HCT116 (cell line): ENCODE results near the gene VEPH1. TPM values are rescaled to one million over a fixed set of nuclear protein-coding genes. Genes with fewer than 3 reads are reported as not detected.

Experiments used
- ATAC-seq: fragments of 200-7000 bp; cut with Tn5 transposase; 2 replicates; pipeline ENCODE4 v1.9.1; 2020; ENCODE audit warnings: mild to moderate bottlenecking, moderate library complexity
- BruUV-seq: library from RNA; stranded (reverse); fragments of 400-500 nt; replicated peaks from 2 replicates; lab custom pipeline; 2021; lab: Mats Ljungman, UMichigan
- CTCF ChIA-PET: fragments of 300-600 bp; sonication (Branson Sonifier 250); formaldehyde crosslinking; loops from one replicate; lab custom pipeline; 2021; ENCODE audit warnings: antibody characterized with exemption; lab: Charles Lee
- POLR2A ChIA-PET: fragments of 300-600, 350-600 bp; sonication (Branson Sonifier 250); formaldehyde crosslinking; loops from one replicate; lab custom pipeline; 2021; ENCODE audit warnings: antibody characterized with exemption; lab: Charles Lee
- RAD21 ChIA-PET, 2 experiments: fragments of 300-600 bp; sonication (Branson Sonifier 250); formaldehyde crosslinking; loops; one replicate each; lab custom pipeline; 2023; ENCODE audit warnings: low total read pairs in 2 of 2; ENCODE audit not compliant: uncharacterized antibody in 2 of 2, unreplicated experiment in 2 of 2, low non-redundant PET in 1 of 2; lab: Charles Lee
- DNase-seq: peaks from one replicate; pipeline ENCODE4 v3.0.0-alpha.2; 2010; ENCODE audit warnings: low read depth, low spot score
- H2AFZ ChIP-seq: fragments of 200-600 bp; shearing (Covaris generic), sonication (generic); 2 replicates; pipeline ENCODE4 v1.6.1; 2017; ENCODE audit warnings: low read depth, mixed run types, mixed read lengths, antibody characterized with exemption, low read length; ENCODE audit not compliant: poor library complexity, severe bottlenecking
- H3K27ac ChIP-seq: 2 replicates; pipeline ENCODE4 v1.5.1; 2012; ENCODE audit warnings: low read depth, low read length
- H3K27me3 ChIP-seq: fragments of 200-600 bp; sonication (generic); 2 replicates; pipeline ENCODE4 v1.6.1; 2016; ENCODE audit warnings: mixed run types, low read length, mixed read lengths; ENCODE audit not compliant: insufficient read depth
- H3K36me3 ChIP-seq, 2 experiments: fragments of 200-500 bp in 1 of 2; fragments of 200-600 bp in 1 of 2; sonication (Bioruptor generic) in 1 of 2; sonication (generic) in 1 of 2; 2 replicates each; pipeline versions ENCODE4 v1.5.1 to v1.6.1; 2014 to 2016; ENCODE audit warnings: low read length in 2 of 2, inconsistent platforms in 1 of 2, mixed read lengths in 1 of 2, mixed run types in 1 of 2; ENCODE audit not compliant: insufficient read depth in 2 of 2, control insufficient read depth in 1 of 2
- H3K4me1 ChIP-seq, 2 experiments: fragments of 200-600 bp in 1 of 2; sonication (generic) in 1 of 2; 2 replicates each; pipeline versions ENCODE4 v1.5.1 to v1.6.1; 2012 to 2017; ENCODE audit warnings: low read length in 2 of 2, inconsistent platforms in 1 of 2, mild to moderate bottlenecking in 1 of 2, mixed read lengths in 1 of 2, mixed run types in 1 of 2, moderate library complexity in 1 of 2; ENCODE audit not compliant: insufficient read depth in 2 of 2, control insufficient read depth in 1 of 2
- H3K4me2 ChIP-seq: fragments of 200-600 bp; sonication (generic); 2 replicates; pipeline ENCODE4 v1.6.1; 2017; ENCODE audit warnings: mixed run types, low read length, mixed read lengths
- H3K4me3 ChIP-seq, 2 experiments: fragments of 200-600 bp in 1 of 2; sonication (generic) in 1 of 2; replicated peaks in 1 of 2; 2 replicates each; pipeline ENCODE4 v1.5.1; 2011 to 2016; ENCODE audit warnings: low read length in 2 of 2, control low read depth in 1 of 2, low read depth in 1 of 2, mild to moderate bottlenecking in 1 of 2, mixed read lengths in 1 of 2, mixed run types in 1 of 2
- H3K79me2 ChIP-seq: fragments of 200-600 bp; sonication (generic); 2 replicates; pipeline ENCODE4 v1.6.1; 2017; ENCODE audit warnings: mild to moderate bottlenecking, mixed run types, low read length, moderate library complexity, mixed read lengths; ENCODE audit not compliant: insufficient read depth
- H3K9ac ChIP-seq: fragments of 200-600 bp; sonication (generic); 2 replicates; pipeline ENCODE4 v1.6.1; 2016; ENCODE audit warnings: low read length, mixed read lengths
- H3K9me2 ChIP-seq: fragments of 200-600 bp; sonication (generic), shearing (Covaris generic); 2 replicates; pipeline ENCODE4 v1.6.1; 2017; ENCODE audit warnings: mixed run types, mild to moderate bottlenecking, moderate library complexity; ENCODE audit not compliant: insufficient read depth
- H3K9me3 ChIP-seq, 2 experiments: fragments of 200-500 bp in 1 of 2; fragments of 200-600 bp in 1 of 2; sonication (Bioruptor generic) in 1 of 2; sonication (generic) in 1 of 2; 2 replicates each; pipeline ENCODE4 v1.6.1; 2014 to 2017; ENCODE audit warnings: low read length in 2 of 2, mixed read lengths in 2 of 2, inconsistent platforms in 1 of 2, low read depth in 1 of 2, mild to moderate bottlenecking in 1 of 2, mixed run types in 1 of 2, moderate library complexity in 1 of 2; ENCODE audit not compliant: control insufficient read depth in 1 of 2, insufficient read depth in 1 of 2
- H4K20me1 ChIP-seq: fragments of 200-600 bp; sonication (generic), shearing (Covaris generic); 2 replicates; pipeline ENCODE4 v1.6.1; 2017; ENCODE audit warnings: mixed run types, mild to moderate bottlenecking, moderate library complexity; ENCODE audit not compliant: insufficient read depth
- ATF3 ChIP-seq: IDR thresholded peaks from 2 replicates; pipeline ENCODE4 v1.6.1; 2012
- CBX3 ChIP-seq: IDR thresholded peaks from 2 replicates; pipeline ENCODE4 v1.6.1; 2012; ENCODE audit warnings: low read depth
- CEBPB ChIP-seq: IDR thresholded peaks from 2 replicates; pipeline ENCODE4 v1.6.1; 2012; ENCODE audit warnings: low read depth
- ELF1 ChIP-seq: IDR thresholded peaks from 2 replicates; pipeline ENCODE4 v1.6.1; 2012; ENCODE audit warnings: low read depth, borderline replicate concordance
- EZH2 ChIP-seq: fragments of 200-600 bp; sonication (generic); IDR thresholded peaks from 2 replicates; pipeline ENCODE4 v1.6.1; 2017; ENCODE audit warnings: antibody characterized with exemption, mixed run types
- EZH2phosphoT487 ChIP-seq: fragments of 200-600 bp; IDR thresholded peaks from 2 replicates; pipeline ENCODE4 v1.6.1; 2018; ENCODE audit warnings: antibody characterized with exemption, borderline replicate concordance
- FOSL1 ChIP-seq: IDR thresholded peaks from 2 replicates; pipeline ENCODE4 v1.6.1; 2012; ENCODE audit warnings: low read depth
- MAX ChIP-seq: IDR thresholded peaks from 2 replicates; pipeline ENCODE4 v1.6.1; 2012
- POLR2A ChIP-seq: IDR thresholded peaks from 2 replicates; pipeline ENCODE4 v1.7.0; 2011; ENCODE audit warnings: borderline replicate concordance; ENCODE audit not compliant: insufficient read depth, insufficient read length; ENCODE audit errors: extremely low read depth
- POLR2AphosphoS5 ChIP-seq: IDR thresholded peaks from 2 replicates; pipeline ENCODE4 v1.6.1; 2011; ENCODE audit warnings: mild to moderate bottlenecking, low read depth, low read length, moderate library complexity
- RAD21 ChIP-seq: IDR thresholded peaks from 2 replicates; pipeline ENCODE4 v1.6.1; 2012; ENCODE audit warnings: low read depth, mild to moderate bottlenecking
- SIN3A ChIP-seq: IDR thresholded peaks from 2 replicates; pipeline ENCODE4 v1.6.1; 2012; ENCODE audit warnings: low read depth
- SRF ChIP-seq: IDR thresholded peaks from 2 replicates; pipeline ENCODE4 v1.6.1; 2012; ENCODE audit warnings: low read depth
- TCF7L2 ChIP-seq: IDR thresholded peaks from 2 replicates; pipeline ENCODE4 v1.7.0; 2011; ENCODE audit warnings: borderline replicate concordance, inconsistent platforms; ENCODE audit not compliant: insufficient read depth, insufficient read length; ENCODE audit errors: extremely low read depth
- ZBTB33 ChIP-seq: IDR thresholded peaks from 2 replicates; pipeline ENCODE4 v1.6.1; 2011; ENCODE audit warnings: mild to moderate bottlenecking, low read length, moderate library complexity; ENCODE audit not compliant: insufficient replicate concordance; ENCODE audit errors: extremely low read depth
- ZFX ChIP-seq: fragments of 450-650 bp; IDR thresholded peaks from 2 replicates; pipeline ENCODE4 v1.6.1; 2017
- ZNF274 ChIP-seq: fragments of 200-500 bp; sonication (Bioruptor generic); IDR thresholded peaks from 2 replicates; pipeline ENCODE4 v1.6.1; 2014; ENCODE audit warnings: mild to moderate bottlenecking, low read depth, low read length, inconsistent platforms
- intact Hi-C: fragments of 100-400 bp; cut with micrococcal nuclease; formaldehyde crosslinking; loops from 2 replicates; pipeline ENCODE4 v1.10.0; 2022
- total RNA-seq: library from RNA; stranded (reverse); gene quantifications from one replicate; pipeline ENCODE4 v1.2.1, GENCODE V29; 2021; ENCODE audit not compliant: unreplicated experiment
- TF ChIP-seq, protein P1 (sequence below), 3 experiments: fragments of 200-600 bp in 1 of 3; sonication (generic) in 1 of 3; IDR thresholded peaks in 2 of 3; conservative IDR thresholded peaks in 1 of 3; 2 replicates each; pipeline ENCODE4 v1.5.1; 2012 to 2017; ENCODE audit warnings: low read depth in 2 of 3, low read length in 2 of 3, antibody characterized with exemption in 1 of 3, borderline replicate concordance in 1 of 3, control low read depth in 1 of 3, mild to moderate bottlenecking in 1 of 3, mixed read lengths in 1 of 3, mixed run types in 1 of 3, moderate library complexity in 1 of 3; ENCODE audit not compliant: insufficient read depth in 1 of 3

The VEPH1 gene
- total RNA-seq, 1 experiment from 2014 or later: 4.9 TPM

DNA sequence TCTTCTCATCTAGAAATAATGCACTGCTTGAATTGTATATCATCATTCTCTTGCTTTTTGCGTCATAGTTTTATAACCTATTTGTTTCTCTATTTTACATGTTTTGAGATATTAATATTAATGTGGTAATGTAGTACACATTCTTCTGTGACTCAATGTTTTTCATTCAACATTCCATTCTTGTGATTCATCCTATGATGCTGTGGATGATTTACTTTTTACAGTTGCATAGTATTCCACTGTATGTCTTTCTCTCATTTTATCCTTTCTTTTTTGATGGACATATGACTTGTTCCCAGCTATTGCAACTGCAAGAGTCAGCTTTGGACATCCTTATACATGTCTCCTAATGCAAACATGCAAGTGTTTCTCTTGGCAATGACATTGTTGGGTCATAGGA lies 20.6 kb upstream of the VEPH1 start:
- ATAC-seq (no peak), DNase-seq (no peak)
- H3K4me1 ChIP-seq: no peaks in the 10 kb centered on the region
- POLR2A ChIA-PET: no interaction called here
- no peaks in the 10 kb centered on the region for H3K27me3 ChIP-seq
- no peak overlapping the region for H3K4me2 ChIP-seq
- intact Hi-C loops: no loop called here
- no peaks in the 10 kb centered on the region for H3K9me3 ChIP-seq
- H3K36me3 ChIP-seq: no peaks in the 10 kb centered on the region
- no peak overlapping the region for H2AFZ ChIP-seq
- no peaks in the 10 kb centered on the region for H3K79me2 ChIP-seq
- H3K4me3 ChIP-seq: no peak overlapping the region
- RAD21 ChIA-PET: no interaction called here
- BruUV-seq: no TSS peak
- no peaks in the 10 kb centered on the region; the same call in 1 of the 2 replicates for H3K9me2 ChIP-seq
- TF ChIP-seq TCF7L2 (no peak), POLR2A (no peak), EZH2 (no peak), ZFX (no peak), POLR2AphosphoS5 (no peak), ELF1 (no peak), SRF (no peak), EZH2phosphoT487 (no peak), CBX3 (no peak), MAX (no peak), FOSL1 (no peak), ZBTB33 (no peak), ATF3 (no peak), RAD21 (no peak), CEBPB (no peak), SIN3A (no peak), ZNF274 (no peak)
- TF ChIP-seq, protein P1, sequence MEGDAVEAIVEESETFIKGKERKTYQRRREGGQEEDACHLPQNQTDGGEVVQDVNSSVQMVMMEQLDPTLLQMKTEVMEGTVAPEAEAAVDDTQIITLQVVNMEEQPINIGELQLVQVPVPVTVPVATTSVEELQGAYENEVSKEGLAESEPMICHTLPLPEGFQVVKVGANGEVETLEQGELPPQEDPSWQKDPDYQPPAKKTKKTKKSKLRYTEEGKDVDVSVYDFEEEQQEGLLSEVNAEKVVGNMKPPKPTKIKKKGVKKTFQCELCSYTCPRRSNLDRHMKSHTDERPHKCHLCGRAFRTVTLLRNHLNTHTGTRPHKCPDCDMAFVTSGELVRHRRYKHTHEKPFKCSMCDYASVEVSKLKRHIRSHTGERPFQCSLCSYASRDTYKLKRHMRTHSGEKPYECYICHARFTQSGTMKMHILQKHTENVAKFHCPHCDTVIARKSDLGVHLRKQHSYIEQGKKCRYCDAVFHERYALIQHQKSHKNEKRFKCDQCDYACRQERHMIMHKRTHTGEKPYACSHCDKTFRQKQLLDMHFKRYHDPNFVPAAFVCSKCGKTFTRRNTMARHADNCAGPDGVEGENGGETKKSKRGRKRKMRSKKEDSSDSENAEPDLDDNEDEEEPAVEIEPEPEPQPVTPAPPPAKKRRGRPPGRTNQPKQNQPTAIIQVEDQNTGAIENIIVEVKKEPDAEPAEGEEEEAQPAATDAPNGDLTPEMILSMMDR (IDR thresholded peaks at IDR 0.05 in 2 of 3, conservative IDR thresholded peaks at IDR 0.05 in 1 of 3; ENCODE audit: borderline replicate concordance in 1 of 3, insufficient read depth in 1 of 3, low read depth in 2 of 3, low read length in 2 of 3): no peak
- CTCF ChIA-PET: no interaction called here
- no peak overlapping the region for H3K27ac ChIP-seq
- H3K9ac ChIP-seq: no peak overlapping the region
- H4K20me1 ChIP-seq: no peaks in the 10 kb centered on the region
